ENCODE results near the gene TRMT1. TPM values are rescaled to one million over a fixed set of nuclear protein-coding genes. Genes with fewer than 3 reads are reported as not detected.

TRMT1 gene
- total RNA-seq, 1 experiment from 2014 or later = 52.0 TPM

DNA sequence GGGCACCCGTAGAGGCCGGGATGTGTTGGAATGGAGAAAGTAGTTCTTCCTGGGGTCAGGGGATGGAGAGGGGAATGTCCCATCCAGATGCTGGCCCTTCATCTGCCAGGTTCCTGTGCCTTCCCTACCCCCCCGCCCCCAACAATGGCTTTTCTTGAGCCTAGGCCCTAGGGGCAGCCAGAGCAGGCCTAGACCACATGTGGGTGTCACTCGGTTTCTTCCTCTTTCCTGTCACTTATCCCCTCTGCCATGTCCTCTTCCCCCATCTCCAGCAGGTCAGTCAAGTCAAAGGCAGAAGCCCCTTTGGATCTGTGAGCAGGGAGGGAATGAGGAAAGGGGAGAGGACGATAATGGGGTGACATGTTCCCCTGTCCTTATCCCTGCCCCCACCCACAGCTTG lies 50.3 kb downstream of the TRMT1 start:
- DNase-seq (ENCODE audit: low read depth, low spot score) (no peak), ATAC-seq (no peak)
- H3K27ac ChIP-seq (ENCODE audit: low read length) = no peak overlapping the region
- ChIA-PET CTCF (interaction anchor here (0.6 kb wide), 1 partner anchor 45 kb away, joined by 3 read pairs; no protein-coding TSS in a partner anchor), POLR2A (interaction anchor here (0.6 kb wide), 1 partner anchor 80 kb away, joined by 3 read pairs; no protein-coding TSS in a partner anchor)
- BruUV-seq (replicated peaks) = no TSS peak
- H3K4me3 ChIP-seq (ENCODE audit: low read depth in 2 of 2, low read length in 2 of 2) = no peak overlapping the region
- H3K36me3 ChIP-seq (ENCODE audit: control insufficient read depth, insufficient read depth, low read length) = no peaks in the 10 kb centered on the region
- H3K4me1 ChIP-seq (ENCODE audit: control insufficient read depth, insufficient read depth, low read length) = peaks cover 34% of the 10 kb centered on the region
- H3K9me3 ChIP-seq (ENCODE audit: control insufficient read depth, insufficient read depth, low read depth, low read length) = no peaks in the 10 kb centered on the region
- intact Hi-C loops (cut with micrococcal nuclease; ENCODE audit: unreplicated experiment) (no loop called here), in situ Hi-C loops (cut with HindIII; ENCODE audit: low pct_unique_long_range_greater_than_20kb, low sequenced_read_pairs) (no loop called here)
- TF ChIP-seq POLR2AphosphoS5 (IDR thresholded peaks at IDR 0.05; ENCODE audit: low read depth, low read length) = no peak
- TF ChIP-seq SIN3A (IDR thresholded peaks at IDR 0.05; ENCODE audit: borderline replicate concordance, insufficient read depth, low read depth, low read length) = no peak
- TF ChIP-seq, protein P1, sequence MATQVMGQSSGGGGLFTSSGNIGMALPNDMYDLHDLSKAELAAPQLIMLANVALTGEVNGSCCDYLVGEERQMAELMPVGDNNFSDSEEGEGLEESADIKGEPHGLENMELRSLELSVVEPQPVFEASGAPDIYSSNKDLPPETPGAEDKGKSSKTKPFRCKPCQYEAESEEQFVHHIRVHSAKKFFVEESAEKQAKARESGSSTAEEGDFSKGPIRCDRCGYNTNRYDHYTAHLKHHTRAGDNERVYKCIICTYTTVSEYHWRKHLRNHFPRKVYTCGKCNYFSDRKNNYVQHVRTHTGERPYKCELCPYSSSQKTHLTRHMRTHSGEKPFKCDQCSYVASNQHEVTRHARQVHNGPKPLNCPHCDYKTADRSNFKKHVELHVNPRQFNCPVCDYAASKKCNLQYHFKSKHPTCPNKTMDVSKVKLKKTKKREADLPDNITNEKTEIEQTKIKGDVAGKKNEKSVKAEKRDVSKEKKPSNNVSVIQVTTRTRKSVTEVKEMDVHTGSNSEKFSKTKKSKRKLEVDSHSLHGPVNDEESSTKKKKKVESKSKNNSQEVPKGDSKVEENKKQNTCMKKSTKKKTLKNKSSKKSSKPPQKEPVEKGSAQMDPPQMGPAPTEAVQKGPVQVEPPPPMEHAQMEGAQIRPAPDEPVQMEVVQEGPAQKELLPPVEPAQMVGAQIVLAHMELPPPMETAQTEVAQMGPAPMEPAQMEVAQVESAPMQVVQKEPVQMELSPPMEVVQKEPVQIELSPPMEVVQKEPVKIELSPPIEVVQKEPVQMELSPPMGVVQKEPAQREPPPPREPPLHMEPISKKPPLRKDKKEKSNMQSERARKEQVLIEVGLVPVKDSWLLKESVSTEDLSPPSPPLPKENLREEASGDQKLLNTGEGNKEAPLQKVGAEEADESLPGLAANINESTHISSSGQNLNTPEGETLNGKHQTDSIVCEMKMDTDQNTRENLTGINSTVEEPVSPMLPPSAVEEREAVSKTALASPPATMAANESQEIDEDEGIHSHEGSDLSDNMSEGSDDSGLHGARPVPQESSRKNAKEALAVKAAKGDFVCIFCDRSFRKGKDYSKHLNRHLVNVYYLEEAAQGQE (IDR thresholded peaks at IDR 0.05; ENCODE audit: insufficient read depth in 1 of 2, low read depth in 2 of 2, low read length in 1 of 2) = no peak
- TF ChIP-seq, protein P2, sequence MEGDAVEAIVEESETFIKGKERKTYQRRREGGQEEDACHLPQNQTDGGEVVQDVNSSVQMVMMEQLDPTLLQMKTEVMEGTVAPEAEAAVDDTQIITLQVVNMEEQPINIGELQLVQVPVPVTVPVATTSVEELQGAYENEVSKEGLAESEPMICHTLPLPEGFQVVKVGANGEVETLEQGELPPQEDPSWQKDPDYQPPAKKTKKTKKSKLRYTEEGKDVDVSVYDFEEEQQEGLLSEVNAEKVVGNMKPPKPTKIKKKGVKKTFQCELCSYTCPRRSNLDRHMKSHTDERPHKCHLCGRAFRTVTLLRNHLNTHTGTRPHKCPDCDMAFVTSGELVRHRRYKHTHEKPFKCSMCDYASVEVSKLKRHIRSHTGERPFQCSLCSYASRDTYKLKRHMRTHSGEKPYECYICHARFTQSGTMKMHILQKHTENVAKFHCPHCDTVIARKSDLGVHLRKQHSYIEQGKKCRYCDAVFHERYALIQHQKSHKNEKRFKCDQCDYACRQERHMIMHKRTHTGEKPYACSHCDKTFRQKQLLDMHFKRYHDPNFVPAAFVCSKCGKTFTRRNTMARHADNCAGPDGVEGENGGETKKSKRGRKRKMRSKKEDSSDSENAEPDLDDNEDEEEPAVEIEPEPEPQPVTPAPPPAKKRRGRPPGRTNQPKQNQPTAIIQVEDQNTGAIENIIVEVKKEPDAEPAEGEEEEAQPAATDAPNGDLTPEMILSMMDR (IDR thresholded peaks at IDR 0.05) = no peak
- no peaks in the 10 kb centered on the region for H3K27me3 ChIP-seq (ENCODE audit: control insufficient read depth, insufficient read depth, low read length)

DNA sequence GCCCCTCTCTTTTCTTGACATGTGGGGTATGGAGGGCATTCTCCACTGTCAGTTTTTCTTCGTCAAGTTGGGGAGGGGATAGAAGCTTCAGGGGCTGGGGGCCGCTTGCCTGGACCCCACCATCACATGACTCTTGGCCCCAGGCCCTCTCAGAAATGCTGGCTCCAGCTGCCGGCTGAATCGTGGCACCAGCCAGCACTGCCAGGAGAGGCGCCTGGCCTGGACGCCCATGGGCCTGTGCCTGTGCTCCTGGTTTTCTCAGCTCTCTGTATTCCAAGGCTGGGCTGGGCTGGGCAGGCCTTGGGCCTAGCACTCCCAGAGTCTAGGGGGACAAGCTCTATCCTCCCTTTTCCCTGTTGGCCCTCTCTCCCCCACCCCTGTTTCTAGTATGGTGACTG lies 52.4 kb downstream of the TRMT1 start:
- intact Hi-C loops (cut with micrococcal nuclease; ENCODE audit: unreplicated experiment) (no loop called here), in situ Hi-C loops (cut with HindIII; ENCODE audit: low pct_unique_long_range_greater_than_20kb, low sequenced_read_pairs) (no loop called here)
- DNase-seq (ENCODE audit: low read depth, low spot score) (no peak), ATAC-seq (no peak)
- no peaks in the 10 kb centered on the region for H3K27me3 ChIP-seq (ENCODE audit: control insufficient read depth, insufficient read depth, low read length)
- ChIA-PET CTCF (no interaction called here), POLR2A (no interaction called here)
- H3K9me3 ChIP-seq (ENCODE audit: control insufficient read depth, insufficient read depth, low read depth, low read length) = no peaks in the 10 kb centered on the region
- peak overlapping the region; percentile 17; the same call in 1 of the 2 replicates for H3K27ac ChIP-seq (ENCODE audit: low read length)
- H3K4me1 ChIP-seq (ENCODE audit: control insufficient read depth, insufficient read depth, low read length) = peaks cover 45% of the 10 kb centered on the region
- H3K4me3 ChIP-seq (ENCODE audit: low read depth in 2 of 2, low read length in 2 of 2) = no peak overlapping the region
- TF ChIP-seq, protein P1 (IDR thresholded peaks at IDR 0.05; ENCODE audit: insufficient read depth in 1 of 2, low read depth in 2 of 2, low read length in 1 of 2) = no peak
- TF ChIP-seq TCF7L2 (IDR thresholded peaks at IDR 0.05; ENCODE audit: low read depth, low read length) (no peak), POLR2AphosphoS5 (IDR thresholded peaks at IDR 0.05; ENCODE audit: low read depth, low read length) (no peak), SIN3A (IDR thresholded peaks at IDR 0.05; ENCODE audit: borderline replicate concordance, insufficient read depth, low read depth, low read length) (no peak)
- TF ChIP-seq, protein P2 (IDR thresholded peaks at IDR 0.05) = no peak
- no TSS peak for BruUV-seq (replicated peaks)
- no peaks in the 10 kb centered on the region for H3K36me3 ChIP-seq (ENCODE audit: control insufficient read depth, insufficient read depth, low read length)

Data from Panc1 (cell line).